22Rv1 (cell line): ENCODE measurements around the gene IL20RB.

Source experiments
- ZFX ChIP-seq: fragments of 450-650 bp; IDR thresholded peaks from 2 replicates; pipeline ENCODE4 v1.6.1; 2017; ENCODE audit warnings: antibody characterized with exemption, borderline replicate concordance
- TF ChIP-seq, protein P1 (sequence below): fragments of 450-650 bp; IDR thresholded peaks from 2 replicates; pipeline ENCODE4 v1.5.1; 2017; ENCODE audit warnings: mild to moderate bottlenecking

DNA sequence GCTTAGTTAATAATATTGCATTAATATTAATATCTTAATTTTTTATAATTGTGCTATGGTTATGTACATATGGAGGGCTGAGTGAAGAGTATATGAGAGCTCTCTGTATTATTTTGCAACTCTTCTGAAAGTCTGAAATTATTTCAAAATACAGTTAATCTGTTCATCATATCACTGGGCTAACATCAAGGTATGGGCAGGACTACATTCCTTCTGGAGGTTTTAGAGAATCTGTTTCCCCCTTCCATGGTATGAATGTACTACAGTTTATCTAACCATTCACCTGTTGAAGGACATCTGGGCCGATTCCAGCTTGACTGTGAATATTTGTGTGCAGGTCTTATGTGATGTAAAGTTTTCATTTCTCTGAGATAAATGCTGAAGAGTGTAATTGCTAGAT lies 5.1 kb downstream of the IL20RB start:
- TF ChIP-seq, protein P1, sequence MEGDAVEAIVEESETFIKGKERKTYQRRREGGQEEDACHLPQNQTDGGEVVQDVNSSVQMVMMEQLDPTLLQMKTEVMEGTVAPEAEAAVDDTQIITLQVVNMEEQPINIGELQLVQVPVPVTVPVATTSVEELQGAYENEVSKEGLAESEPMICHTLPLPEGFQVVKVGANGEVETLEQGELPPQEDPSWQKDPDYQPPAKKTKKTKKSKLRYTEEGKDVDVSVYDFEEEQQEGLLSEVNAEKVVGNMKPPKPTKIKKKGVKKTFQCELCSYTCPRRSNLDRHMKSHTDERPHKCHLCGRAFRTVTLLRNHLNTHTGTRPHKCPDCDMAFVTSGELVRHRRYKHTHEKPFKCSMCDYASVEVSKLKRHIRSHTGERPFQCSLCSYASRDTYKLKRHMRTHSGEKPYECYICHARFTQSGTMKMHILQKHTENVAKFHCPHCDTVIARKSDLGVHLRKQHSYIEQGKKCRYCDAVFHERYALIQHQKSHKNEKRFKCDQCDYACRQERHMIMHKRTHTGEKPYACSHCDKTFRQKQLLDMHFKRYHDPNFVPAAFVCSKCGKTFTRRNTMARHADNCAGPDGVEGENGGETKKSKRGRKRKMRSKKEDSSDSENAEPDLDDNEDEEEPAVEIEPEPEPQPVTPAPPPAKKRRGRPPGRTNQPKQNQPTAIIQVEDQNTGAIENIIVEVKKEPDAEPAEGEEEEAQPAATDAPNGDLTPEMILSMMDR = no peak
- TF ChIP-seq ZFX = no peak
